Measurements from ENCODE around the gene COMMD10.
"Not testable (repeated sequence)": the region's sequence is repeated elsewhere in the genome, so short reads cannot be mapped to it uniquely, and the experiment has no call there.

The COMMD10 gene

GRCh38 chr5:116098998-116099397 is 14.2 kb downstream of the COMMD10 start:
- no peak for DNase-seq

GRCh38 chr5:116104941-116105340 is 20.1 kb downstream of the COMMD10 start:
- DNase-seq, result not testable (repeated sequence)

GRCh38 chr5:116115163-116115562 is 30.3 kb downstream of the COMMD10 start:
- no peak for DNase-seq

- DNase-seq, result no peak
Measured at GRCh38 chr5:116130471-116130870, 45.6 kb downstream of the COMMD10 start.

- DNase-seq, result no peak
Measured at GRCh38 chr5:116130976-116131375, 46.2 kb downstream of the COMMD10 start.

GRCh38 chr5:116133281-116133680 is 48.5 kb downstream of the COMMD10 start:
- no peak for DNase-seq

GRCh38 chr5:116135344-116135743 is 50.5 kb downstream of the COMMD10 start:
- DNase-seq, result no peak

GRCh38 chr5:116137544-116138378 is 52.9 kb downstream of the COMMD10 start:
- no peak for DNase-seq

GRCh38 chr5:116142495-116142894 is 57.7 kb downstream of the COMMD10 start:
- no peak for DNase-seq

- no peak for DNase-seq
Measured at GRCh38 chr5:116144103-116144502, 59.3 kb downstream of the COMMD10 start.

- DNase-seq, result no peak
Measured at GRCh38 chr5:116144991-116145390, 60.2 kb downstream of the COMMD10 start.

- DNase-seq, result no peak
Measured at GRCh38 chr5:116145416-116145815, 60.6 kb downstream of the COMMD10 start.

- DNase-seq, result no peak
Measured at GRCh38 chr5:116152169-116152568, 67.3 kb downstream of the COMMD10 start.

- DNase-seq, result no peak
Measured at GRCh38 chr5:116153687-116154174, 68.9 kb downstream of the COMMD10 start.

GRCh38 chr5:116154252-116154651 is 69.4 kb downstream of the COMMD10 start:
- DNase-seq, result no peak

GRCh38 chr5:116154931-116155330 is 70.1 kb downstream of the COMMD10 start:
- DNase-seq, result no peak

GRCh38 chr5:116157902-116158301 is 73.1 kb downstream of the COMMD10 start:
- DNase-seq, result no peak

- no peak for DNase-seq
Measured at GRCh38 chr5:116159006-116159405, 74.2 kb downstream of the COMMD10 start.

- DNase-seq, result no peak
Measured at GRCh38 chr5:116174111-116174510, 89.3 kb downstream of the COMMD10 start.

GRCh38 chr5:116176121-116176520 is 91.3 kb downstream of the COMMD10 start:
- DNase-seq, result peak; percentile 54

GRCh38 chr5:116178925-116179324 is 94.1 kb downstream of the COMMD10 start:
- no peak for DNase-seq

- DNase-seq, result no peak
Measured at GRCh38 chr5:116209166-116209565, 124.3 kb downstream of the COMMD10 start.

GRCh38 chr5:116212225-116212624 is 127.4 kb downstream of the COMMD10 start:
- DNase-seq, result no peak

- no peak for DNase-seq
Measured at GRCh38 chr5:116216246-116216645, 131.4 kb downstream of the COMMD10 start.

Measured in islet precursor cell (in vitro differentiated cells).